IPS-15b (cell line): ENCODE results near the gene THSD7B.
"Not testable (repeated sequence)": the region's sequence is repeated elsewhere in the genome, so short reads cannot be mapped to it uniquely, and the experiment has no call there.

ENCODE experiments used
- H3K27me3 ChIP-seq: one replicate; pipeline ENCODE4 v1.6.1; 2013; ENCODE audit warnings: low read length; ENCODE audit not compliant: control insufficient read depth, insufficient read depth
- H3K36me3 ChIP-seq: one replicate; pipeline ENCODE4 v1.6.1; 2013; ENCODE audit warnings: low read length; ENCODE audit not compliant: control insufficient read depth, insufficient read depth
- H3K4me1 ChIP-seq: one replicate; pipeline ENCODE4 v1.6.1; 2013; ENCODE audit warnings: mild to moderate bottlenecking, low read length; ENCODE audit not compliant: control insufficient read depth, insufficient read depth
- H3K4me3 ChIP-seq: one replicate; pipeline ENCODE4 v1.5.1; 2013; ENCODE audit warnings: low read depth, low read length
- H3K9ac ChIP-seq: one replicate; pipeline ENCODE4 v1.6.1; 2013; ENCODE audit warnings: low read depth, mild to moderate bottlenecking, low read length
- H3K9me3 ChIP-seq: one replicate; pipeline ENCODE4 v1.6.1; 2013; ENCODE audit warnings: mild to moderate bottlenecking, low read length; ENCODE audit not compliant: control insufficient read depth, insufficient read depth

The THSD7B gene

DNA sequence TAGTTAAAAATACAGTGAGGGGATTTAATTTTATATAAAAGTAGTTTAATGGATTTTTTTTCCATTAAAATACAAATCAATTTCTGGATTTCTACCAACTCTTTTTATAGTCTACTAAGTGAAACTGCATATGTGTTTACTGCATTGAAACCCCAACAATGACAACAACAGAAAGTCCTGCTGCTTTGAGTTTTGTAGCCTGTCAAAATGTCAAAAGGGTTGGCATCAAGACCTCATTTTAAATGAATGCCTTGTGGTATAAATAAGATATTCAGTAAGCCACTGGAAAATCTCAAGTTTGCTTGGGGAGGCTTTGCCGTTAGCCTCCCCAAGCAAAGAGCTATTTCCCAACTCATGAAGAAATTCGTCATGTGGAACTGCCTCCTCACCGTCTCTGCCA lies 758.6 kb downstream of the THSD7B start:
- Histone ChIP-seq H3K27me3 (no peaks in the 10 kb centered on the region), H3K4me3 (no peak overlapping the region), H3K36me3 (no peaks in the 10 kb centered on the region), H3K9ac (no peak overlapping the region), H3K4me1 (peaks cover 4% of the 10 kb centered on the region), H3K9me3 (no peaks in the 10 kb centered on the region)

DNA sequence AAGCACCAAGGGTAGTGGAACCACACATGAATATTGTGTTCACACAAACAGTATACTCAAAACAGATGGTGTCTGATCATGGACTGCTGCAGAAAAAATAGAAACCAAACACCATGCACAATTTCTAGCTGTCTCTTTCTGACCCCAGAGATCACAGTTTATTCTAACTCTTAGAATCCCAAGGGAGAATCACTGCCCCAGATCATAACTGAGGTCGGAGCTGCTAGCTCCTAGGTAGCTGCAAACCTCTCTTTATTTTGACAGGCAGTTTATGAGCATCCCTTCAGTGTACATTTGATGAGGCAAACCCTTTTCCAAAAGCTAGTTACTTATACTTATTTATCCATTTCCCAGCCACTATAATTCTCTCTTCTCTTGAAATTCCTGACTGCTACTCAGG lies 759.8 kb downstream of the THSD7B start:
- Histone ChIP-seq H3K4me1 (peaks cover 4% of the 10 kb centered on the region), H3K9me3 (no peaks in the 10 kb centered on the region), H3K27me3 (no peaks in the 10 kb centered on the region), H3K9ac (no peak overlapping the region), H3K36me3 (no peaks in the 10 kb centered on the region), H3K4me3 (no peak overlapping the region)

DNA sequence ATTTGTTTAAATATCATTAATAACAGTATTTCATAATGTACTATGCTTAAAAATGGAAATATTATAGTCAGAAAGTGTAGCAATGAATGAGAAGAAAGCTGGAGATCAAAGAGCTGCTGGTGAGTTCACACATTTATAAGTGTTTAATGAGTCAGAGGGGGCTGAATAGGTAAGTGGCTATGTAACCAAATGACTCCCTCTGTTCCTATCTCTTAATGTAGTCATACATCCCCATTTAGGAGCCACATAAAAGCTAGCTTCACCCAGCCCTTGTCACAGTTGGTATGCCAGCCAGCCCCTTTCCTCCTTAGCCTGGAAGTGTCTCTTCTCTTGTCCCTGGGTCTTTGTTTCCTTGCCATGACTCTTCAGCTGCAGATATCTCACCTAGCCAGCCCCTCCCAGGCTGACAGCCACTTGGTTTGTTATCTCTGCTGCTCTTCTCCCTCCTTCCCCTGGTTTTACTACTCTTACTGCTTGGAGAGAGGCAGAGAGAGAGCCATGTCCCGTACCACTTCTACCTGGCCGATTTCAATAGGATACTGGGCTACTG lies 760.4 kb downstream of the THSD7B start:
- Histone ChIP-seq H3K4me3 (no peak overlapping the region), H3K4me1 (peaks cover 4% of the 10 kb centered on the region), H3K27me3 (no peaks in the 10 kb centered on the region), H3K9me3 (no peaks in the 10 kb centered on the region), H3K9ac (no peak overlapping the region), H3K36me3 (no peaks in the 10 kb centered on the region)

DNA sequence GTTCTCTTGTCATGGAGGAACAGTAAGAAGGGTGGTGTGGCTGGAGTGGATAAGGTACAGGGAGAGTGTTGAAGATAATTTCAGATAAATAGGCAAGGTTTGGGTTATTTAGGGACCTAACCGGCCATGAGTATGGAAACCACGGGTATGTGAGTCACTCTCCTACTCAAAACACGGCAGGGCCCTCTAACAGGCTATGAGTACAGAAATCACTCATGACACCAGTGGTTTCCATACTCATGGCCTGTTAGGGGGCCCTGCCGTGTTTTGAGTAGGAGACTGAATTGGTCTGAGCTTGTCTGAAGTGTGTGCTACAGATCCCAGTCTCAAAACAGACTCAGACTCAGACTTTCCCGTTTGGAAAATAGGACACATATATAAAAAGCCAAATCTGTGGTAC lies 770.6 kb downstream of the THSD7B start:
- no peaks in the 10 kb centered on the region for H3K9me3 ChIP-seq

DNA sequence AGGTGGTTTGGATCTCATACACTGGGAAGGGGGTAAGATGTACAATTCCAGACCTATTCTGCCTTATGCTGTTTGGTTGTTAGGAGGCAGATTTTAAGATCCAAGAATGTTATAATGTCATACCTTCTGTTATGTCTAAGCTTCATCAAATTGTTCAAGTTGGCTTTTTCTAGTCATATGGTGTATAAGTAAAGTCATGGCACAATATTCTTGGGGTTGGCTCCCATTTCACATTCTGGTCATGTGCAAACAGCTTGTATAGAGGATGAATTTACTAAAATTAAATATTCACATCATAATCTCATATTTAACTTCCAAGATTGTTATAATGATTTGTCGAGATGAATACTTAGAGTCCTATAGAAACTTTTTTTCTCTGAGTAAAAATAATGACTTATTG lies 774.0 kb downstream of the THSD7B start:
- Histone ChIP-seq H3K9me3 (no peaks in the 10 kb centered on the region), H3K4me3 (no peak overlapping the region), H3K36me3 (no peaks in the 10 kb centered on the region), H3K27me3 (no peaks in the 10 kb centered on the region), H3K4me1 (no peaks in the 10 kb centered on the region), H3K9ac (no peak overlapping the region)

More for the DNA sequence above, 770.6 kb downstream of the THSD7B start:
- H3K4me1 ChIP-seq, result no peaks in the 10 kb centered on the region
- H3K36me3 ChIP-seq, result no peaks in the 10 kb centered on the region
- H3K4me3 ChIP-seq, result no peak overlapping the region
- H3K9ac ChIP-seq, result no peak overlapping the region
- no peaks in the 10 kb centered on the region for H3K27me3 ChIP-seq

DNA sequence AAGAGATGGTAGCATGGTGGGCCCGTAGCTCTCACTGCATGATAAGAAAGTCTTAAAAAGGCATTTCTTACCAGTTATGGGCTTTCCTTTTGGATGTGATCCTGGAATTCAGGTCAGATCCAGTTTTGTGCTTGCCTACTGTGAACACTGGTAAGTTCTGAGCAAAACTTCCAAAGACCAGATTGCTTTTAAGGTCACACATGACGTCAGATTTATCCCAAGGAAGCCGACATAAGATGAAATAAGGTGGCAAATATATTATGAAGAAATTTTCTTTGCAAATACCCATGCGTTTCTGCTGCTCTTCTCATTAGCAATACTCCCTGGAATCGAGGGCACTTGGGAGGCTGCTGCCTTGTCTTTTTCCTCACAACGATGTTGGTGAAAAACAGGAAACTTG lies 782.5 kb downstream of the THSD7B start:
- H3K36me3 ChIP-seq, result no peaks in the 10 kb centered on the region

DNA sequence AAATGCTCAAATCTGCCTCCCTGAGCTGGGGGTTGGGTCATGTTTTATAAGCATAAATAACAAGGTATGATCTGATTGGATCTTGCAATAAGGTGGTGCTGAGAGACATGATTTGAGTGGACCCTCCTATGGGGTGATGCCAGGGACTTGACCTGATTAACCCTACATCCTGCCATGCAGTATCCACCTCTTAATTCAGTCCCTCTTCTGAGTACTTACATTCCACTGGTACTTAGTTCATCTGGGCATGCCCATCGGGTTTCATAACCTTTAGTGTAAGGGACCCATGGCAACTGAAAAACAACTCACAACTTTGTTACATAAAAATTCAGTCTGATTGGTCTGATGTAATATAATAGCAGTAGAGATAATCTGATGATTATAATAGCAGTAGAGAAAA lies 801.0 kb downstream of the THSD7B start:
- no peak overlapping the region for H3K9ac ChIP-seq
- H3K27me3 ChIP-seq, result no peaks in the 10 kb centered on the region
- no peaks in the 10 kb centered on the region for H3K4me1 ChIP-seq
- H3K36me3 ChIP-seq, result no peaks in the 10 kb centered on the region
- H3K4me3 ChIP-seq, result no peak overlapping the region
- H3K9me3 ChIP-seq, result no peaks in the 10 kb centered on the region

More for the DNA sequence above, 782.5 kb downstream of the THSD7B start:
- no peak overlapping the region for H3K9ac ChIP-seq
- H3K9me3 ChIP-seq, result no peaks in the 10 kb centered on the region
- no peak overlapping the region for H3K4me3 ChIP-seq
- no peaks in the 10 kb centered on the region for H3K27me3 ChIP-seq
- H3K4me1 ChIP-seq, result no peaks in the 10 kb centered on the region

DNA sequence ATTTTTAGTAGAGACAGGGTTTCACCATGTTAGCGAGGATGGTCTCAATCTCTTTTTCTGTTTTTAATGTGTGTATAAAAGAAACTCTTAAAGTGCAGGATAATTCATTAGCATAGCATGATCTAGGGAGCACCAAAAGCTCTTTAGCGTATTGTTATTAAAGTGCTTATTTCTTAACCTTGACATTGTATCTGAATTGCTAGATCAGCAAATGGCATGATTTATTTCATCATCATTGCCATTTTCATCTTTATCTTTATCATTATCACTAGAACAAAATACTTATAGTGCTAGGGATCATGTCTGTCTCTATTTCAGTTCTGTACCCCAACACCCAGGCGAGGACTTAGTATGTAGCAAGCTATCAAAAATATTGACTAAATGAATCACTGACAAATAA lies 805.1 kb downstream of the THSD7B start:
- H3K9ac ChIP-seq, result no peak overlapping the region
- H3K9me3 ChIP-seq, result no peaks in the 10 kb centered on the region
- H3K4me3 ChIP-seq, result no peak overlapping the region
- no peaks in the 10 kb centered on the region for H3K27me3 ChIP-seq
- H3K4me1 ChIP-seq, result no peaks in the 10 kb centered on the region
- H3K36me3 ChIP-seq, result no peaks in the 10 kb centered on the region

DNA sequence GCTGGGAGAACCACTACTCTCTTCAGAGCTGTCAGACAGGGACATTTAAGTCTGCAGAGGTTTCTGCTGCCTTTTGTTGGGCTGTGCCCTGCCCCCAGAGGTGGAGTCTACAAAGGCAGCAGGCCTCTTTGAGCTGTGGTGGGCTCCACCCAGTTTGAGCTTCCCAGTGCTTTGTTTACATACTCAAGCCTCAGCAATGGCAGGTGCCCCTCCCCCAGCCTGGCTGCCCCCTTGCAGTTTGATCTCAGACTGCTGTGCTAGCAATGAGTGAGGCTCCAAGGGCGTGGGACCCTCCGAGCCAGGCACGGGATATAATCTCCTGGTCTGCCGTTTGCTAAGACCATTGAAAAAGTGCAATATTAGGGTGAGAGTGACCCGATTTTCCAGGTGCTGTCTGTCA lies 822.5 kb downstream of the THSD7B start:
- not testable (repeated sequence) for H3K27me3 ChIP-seq, H3K36me3 ChIP-seq, H3K4me1 ChIP-seq, H3K9me3 ChIP-seq, H3K4me3 ChIP-seq, H3K9ac ChIP-seq

DNA sequence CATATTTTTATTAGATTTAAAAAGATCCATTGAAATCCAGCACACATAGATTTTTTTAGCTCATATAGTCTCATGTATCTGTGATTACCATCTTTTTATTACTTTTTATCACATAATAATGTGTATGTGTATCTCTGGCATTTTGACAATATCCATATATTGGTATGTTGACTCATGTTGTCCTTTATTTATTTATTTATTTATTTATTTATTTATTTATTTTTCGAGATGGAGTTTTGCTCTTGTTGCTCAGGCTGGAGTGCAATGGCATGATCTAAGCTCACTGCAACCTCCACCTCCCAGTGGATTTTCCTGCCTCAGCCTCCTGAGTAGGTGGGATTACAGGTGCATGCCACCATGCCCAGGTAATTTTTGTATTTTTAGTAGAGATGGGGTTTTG lies 823.2 kb downstream of the THSD7B start:
- H3K4me1 ChIP-seq, H3K27me3 ChIP-seq, H3K36me3 ChIP-seq: not testable (repeated sequence)

DNA sequence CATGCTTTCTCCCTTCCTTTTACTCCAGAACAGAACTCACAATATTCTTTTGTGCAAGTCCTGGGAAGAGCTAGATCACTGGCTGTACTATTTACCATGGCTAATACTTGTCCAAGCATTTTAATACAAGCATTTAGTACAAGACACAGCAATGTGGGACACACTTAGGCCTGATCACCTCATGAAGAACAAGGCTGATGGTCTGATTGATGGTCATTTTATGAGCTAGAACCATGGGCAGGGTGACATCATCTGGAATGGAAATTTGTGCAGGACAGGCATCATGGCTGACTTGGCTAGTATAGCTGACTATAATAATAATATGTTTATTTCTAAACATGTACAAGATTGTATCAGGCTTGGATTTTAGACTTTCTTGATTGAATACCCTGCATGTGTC lies 824.8 kb downstream of the THSD7B start:
- Histone ChIP-seq H3K9me3 (no peaks in the 10 kb centered on the region), H3K4me3 (no peak overlapping the region), H3K36me3 (no peaks in the 10 kb centered on the region), H3K9ac (no peak overlapping the region), H3K27me3 (no peaks in the 10 kb centered on the region), H3K4me1 (no peaks in the 10 kb centered on the region)

More for the DNA sequence above, 823.2 kb downstream of the THSD7B start:
- not testable (repeated sequence) for H3K9ac ChIP-seq, H3K4me3 ChIP-seq, H3K9me3 ChIP-seq

DNA sequence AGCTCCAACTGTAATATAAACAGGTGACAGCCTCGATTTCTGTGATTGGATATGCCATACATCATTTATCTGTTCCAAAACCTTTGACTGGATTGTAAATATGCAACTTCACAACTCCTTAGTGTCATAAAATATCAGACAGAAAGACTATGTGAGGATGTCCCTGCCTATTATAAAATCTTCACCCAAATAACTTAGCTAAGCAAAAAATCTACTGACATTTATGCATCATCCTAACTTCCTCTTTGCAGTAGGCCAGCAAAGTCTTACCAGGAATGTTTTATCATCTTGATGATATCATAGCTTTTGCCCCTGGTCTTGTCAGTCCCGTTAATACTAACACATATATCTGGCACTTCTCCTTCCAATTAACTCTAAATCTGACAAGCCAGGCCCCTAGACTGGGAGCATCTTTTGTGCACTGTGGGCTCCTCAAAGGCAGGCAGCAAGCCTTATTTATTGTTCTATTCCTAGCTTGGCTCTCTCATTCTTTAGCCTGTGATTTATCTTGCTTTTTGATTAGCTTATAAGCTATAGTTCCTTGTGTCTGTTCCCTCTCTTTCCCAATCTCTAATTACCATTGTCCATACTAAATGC lies 842.5 kb downstream of the THSD7B start:
- no peaks in the 10 kb centered on the region for H3K4me1 ChIP-seq
- H3K9ac ChIP-seq, result no peak overlapping the region
- H3K4me3 ChIP-seq, result no peak overlapping the region

More for the DNA sequence above, 842.5 kb downstream of the THSD7B start:
- Histone ChIP-seq H3K36me3 (no peaks in the 10 kb centered on the region), H3K27me3 (no peaks in the 10 kb centered on the region), H3K9me3 (no peaks in the 10 kb centered on the region)
